T-cell (primary cell): ENCODE measurements around the gene KCNA4. TPM values are rescaled to one million over a fixed set of nuclear protein-coding genes. Genes with fewer than 3 reads are reported as not detected.

Source experiments
- total RNA-seq, 35 experiments: library from RNA in 6 of 35; stranded (reverse) in 6 of 35; fragments of 120-200 nt in 1 of 35; gene quantifications; one replicate each; pipeline versions ENCODE4 v1.2.1 to v1.2.4 and lab custom pipeline; 2013 to 2026

The KCNA4 gene
- total RNA-seq, 5 donors from 2014 or later (not counting 1 experiment from before 2014, with no cell fraction given) = not detected

Other genes starting within 250 kb of the KCNA4 start
- gene FSHB, start 214.0 kb upstream of the KCNA4 start, total RNA-seq = not detected